ENCODE results near the gene KLK13. TPM values are rescaled to one million over a fixed set of nuclear protein-coding genes. Genes with fewer than 3 reads are reported as not detected.
A peak's percentile ranks its signal among the peaks of the same experiment; 100 is the strongest.

KLK13 gene
- total and polyA plus RNA-seq, 7 experiments from 2014 or later = not detected

DNA sequence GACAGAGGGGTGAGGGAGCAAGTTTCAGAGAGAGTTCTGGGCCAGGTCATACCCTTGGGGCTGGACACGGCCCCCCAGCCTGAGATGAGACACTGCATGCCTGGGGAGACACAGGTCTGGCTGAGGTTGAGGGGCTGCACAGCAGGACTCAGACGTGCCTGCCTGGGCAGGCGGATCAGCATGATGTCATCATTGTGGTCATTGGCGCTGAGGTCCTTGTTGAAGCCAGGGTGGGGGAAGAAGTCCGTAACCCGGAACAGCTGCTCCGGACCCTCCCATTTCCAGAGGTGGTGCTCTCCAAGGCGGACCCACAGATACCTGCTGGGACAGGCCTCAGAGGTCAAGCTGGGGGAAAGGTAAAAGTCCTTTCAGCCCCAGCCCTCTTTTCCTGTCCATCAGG, 58.5 kb downstream of the KLK13 start:
- intact Hi-C loops (cut with micrococcal nuclease) = no loop called here
- H3K9me3 ChIP-seq (ENCODE audit: control insufficient read depth in 2 of 3, low read length in 3 of 3) = no peaks in the 10 kb centered on the region
- peaks cover 0 to 5% (median 0%) of the 10 kb centered on the region in 7 donors for H3K4me1 Mint-ChIP-seq
- peaks cover 0 to 6% of the 10 kb centered on the region in 2 donors for H3K27me3 ChIP-seq (ENCODE audit: control insufficient read depth in 2 of 2, insufficient read depth in 2 of 2, low read length in 2 of 2)
- no peaks in the 10 kb centered on the region for H3K36me3 ChIP-seq (ENCODE audit: control insufficient read depth in 2 of 3, insufficient read depth in 3 of 3, low read length in 3 of 3)
- POLR2A ChIA-PET = no interaction called here
- H3K9me3 Mint-ChIP-seq = peaks cover 0 to 3% (median 0%) of the 10 kb centered on the region in 11 donors
- peak overlapping the region in 1 of 9 donors; percentile 18 for H3K27ac Mint-ChIP-seq
- H3K27me3 Mint-ChIP-seq = peaks cover 0 to 55% (median 38%) of the 10 kb centered on the region in 5 donors
- ATAC-seq (no peak), DNase-seq (no peak)
- no peak overlapping the region for H3K4me3 Mint-ChIP-seq
- CTCF ChIA-PET = no interaction called here
- no peak overlapping the region for H3K27ac ChIP-seq (ENCODE audit: low read depth, low read length)
- peaks cover 0 to 3% (median 0%) of the 10 kb centered on the region in 5 donors for H3K36me3 Mint-ChIP-seq
- H3K4me1 ChIP-seq (ENCODE audit: control insufficient read depth in 2 of 2, insufficient read depth in 2 of 2, low read length in 2 of 2) = no peaks in the 10 kb centered on the region
- H3K4me3 ChIP-seq (ENCODE audit: low read length) = no peak overlapping the region

Other genes starting within 250 kb of the KLK13 start
- gene KLK1, start 241.3 kb downstream of the KLK13 start, total RNA-seq = 1 to 10 TPM in 1 of 5 experiments, not detected in 4; 1.3 TPM
- not detected for gene KLK1, start 241.3 kb downstream of the KLK13 start, polyA plus RNA-seq
- not detected for gene KLK15, start 231.5 kb downstream of the KLK13 start, total RNA-seq
- not detected for gene KLK15, start 231.5 kb downstream of the KLK13 start, polyA plus RNA-seq
- gene KLK3, start 210.2 kb downstream of the KLK13 start, total RNA-seq = not detected
- gene KLK3, start 210.2 kb downstream of the KLK13 start, polyA plus RNA-seq = not detected
- gene KLK2, start 191.7 kb downstream of the KLK13 start, total RNA-seq = not detected
- not detected for gene KLK2, start 191.7 kb downstream of the KLK13 start, polyA plus RNA-seq
- not detected for gene KLK4, start 153.7 kb downstream of the KLK13 start, total RNA-seq
- not detected for gene KLK4, start 153.7 kb downstream of the KLK13 start, polyA plus RNA-seq
- not detected for gene KLK5, start 112.1 kb downstream of the KLK13 start, total RNA-seq
- not detected for gene KLK5, start 112.1 kb downstream of the KLK13 start, polyA plus RNA-seq
- not detected for gene KLK6, start 95.5 kb downstream of the KLK13 start, total RNA-seq
- not detected for gene KLK6, start 95.5 kb downstream of the KLK13 start, polyA plus RNA-seq
- not detected for gene KLK7, start 81.2 kb downstream of the KLK13 start, total RNA-seq
- not detected for gene KLK7, start 81.2 kb downstream of the KLK13 start, polyA plus RNA-seq
- gene KLK8, start 63.5 kb downstream of the KLK13 start, total RNA-seq = not detected
- gene KLK8, start 63.5 kb downstream of the KLK13 start, polyA plus RNA-seq = not detected
- not detected for gene KLK10, start 45.4 kb downstream of the KLK13 start, total RNA-seq
- gene KLK10, start 45.4 kb downstream of the KLK13 start, polyA plus RNA-seq = not detected
- gene KLK11, start 38.5 kb downstream of the KLK13 start, total RNA-seq = not detected
- not detected for gene KLK11, start 38.5 kb downstream of the KLK13 start, polyA plus RNA-seq
- gene KLK12, start 30.1 kb downstream of the KLK13 start, total RNA-seq = not detected
- not detected for gene KLK12, start 30.1 kb downstream of the KLK13 start, polyA plus RNA-seq
- gene KLK14, start 17.8 kb upstream of the KLK13 start, total RNA-seq = under 1 TPM; 0.34 to 0.92 (median 0.66) TPM
- gene KLK14, start 17.8 kb upstream of the KLK13 start, polyA plus RNA-seq = not detected
- gene CTU1, start 43.3 kb upstream of the KLK13 start, total RNA-seq = 10 to 100 TPM in 3 of 5 experiments, 1 to 10 TPM in 2; 3.3 to 11.8 (median 10.5) TPM
- gene CTU1, start 43.3 kb upstream of the KLK13 start, polyA plus RNA-seq = 1 to 10 TPM; 3.0 to 6.3 TPM
- 10 to 100 TPM in 1 of 5 experiments, 1 to 10 TPM in 3, under 1 TPM in 1; 0.34 to 26.8 (median 2.2) TPM for gene SIGLEC9, start 59.8 kb upstream of the KLK13 start, total RNA-seq
- under 1 TPM; 0.46 to 0.69 TPM for gene SIGLEC9, start 59.8 kb upstream of the KLK13 start, polyA plus RNA-seq
- gene SIGLEC7, start 77.2 kb upstream of the KLK13 start, total RNA-seq = 10 to 100 TPM in 1 of 5 experiments, under 1 TPM in 3, not detected in 1; 0.67 to 10.3 (median 0.83) TPM
- under 1 TPM in 1 of 2 donors, not detected in 1; 0.25 TPM for gene SIGLEC7, start 77.2 kb upstream of the KLK13 start, polyA plus RNA-seq
- gene CD33, start 160.0 kb upstream of the KLK13 start, total RNA-seq = 10 to 100 TPM in 2 of 5 experiments, 1 to 10 TPM in 1, under 1 TPM in 2; 0.51 to 59.2 (median 5.0) TPM
- gene CD33, start 160.0 kb upstream of the KLK13 start, polyA plus RNA-seq = not detected
- gene SIGLECL1, start 186.0 kb upstream of the KLK13 start, total RNA-seq = not detected
- not detected for gene SIGLECL1, start 186.0 kb upstream of the KLK13 start, polyA plus RNA-seq
- gene IGLON5, start 246.6 kb upstream of the KLK13 start, total RNA-seq = not detected
- not detected for gene IGLON5, start 246.6 kb upstream of the KLK13 start, polyA plus RNA-seq

Measured in naive thymus-derived CD4-positive, alpha-beta T cell (primary cell).